ENCODE measurements around the gene SLC35C1.

- TF ChIP-seq GATA3 (IDR thresholded peaks at IDR 0.05; ENCODE audit: low read depth, low read length) (no peak), GATA2 (IDR thresholded peaks at IDR 0.05; ENCODE audit: low read depth, low read length) (no peak)
Observed at GRCh38 chr11:45843158-45843924, 38.4 kb downstream of the SLC35C1 start.
